Transverse colon (tissue), 4 donors: ENCODE results near the gene CMTR1.

Source experiments
- CTCF ChIP-seq, 5 experiments: fragments of 200-600 bp in 3 of 5; fragments of 450-650 bp in 2 of 5; sonication (generic) in 3 of 5; IDR thresholded peaks; 1 replicate in 2 of 5; 2 replicates in 3 of 5; pipeline ENCODE4 v1.5.1; 2016 to 2017; ENCODE audit warnings: antibody characterized with exemption in 5 of 5, inconsistent platforms in 3 of 5, mild to moderate bottlenecking in 2 of 5, moderate library complexity in 1 of 5
- POLR2A ChIP-seq: fragments of 450-650 bp; IDR thresholded peaks from one replicate; pipeline ENCODE4 v1.6.1; 2016; ENCODE audit warnings: antibody characterized with exemption, mild to moderate bottlenecking, moderate library complexity
- POLR2AphosphoS5 ChIP-seq, 3 donors: sonication (generic); formaldehyde crosslinking; IDR thresholded peaks; one replicate each; pipeline ENCODE4 v1.6.1; 2016; ENCODE audit warnings: antibody characterized with exemption in 3 of 3

DNA sequence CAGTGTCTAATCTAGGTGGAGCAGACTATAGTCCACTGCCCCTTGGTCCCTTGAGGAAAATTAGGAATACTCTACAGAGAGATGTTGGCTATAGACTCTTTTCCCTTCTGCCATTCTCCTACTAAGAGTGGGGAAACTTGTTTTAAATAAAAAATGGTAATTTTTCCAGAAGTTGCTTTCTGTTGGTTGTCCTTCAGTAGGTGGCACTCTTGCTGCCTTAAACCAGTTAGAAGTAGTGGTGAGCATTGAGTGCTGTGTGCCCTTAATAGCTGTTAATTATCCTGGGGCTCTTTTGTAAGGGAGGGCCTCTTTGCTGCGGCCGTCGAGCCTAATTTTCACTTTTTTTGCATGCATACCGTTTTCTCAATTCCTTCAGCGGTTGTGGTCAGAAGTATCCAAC lies 2.8 kb downstream of the CMTR1 start:
- TF ChIP-seq CTCF (IDR thresholded peaks at IDR 0.05), result no peak
- TF ChIP-seq POLR2A, result no peak
- TF ChIP-seq POLR2AphosphoS5 (IDR thresholded peaks at IDR 0.05), result no peak
